GM21528 (cell line): ENCODE results near the gene IFITM5.
"Not testable (repeated sequence)": the region's sequence is repeated elsewhere in the genome, so short reads cannot be mapped to it uniquely, and the experiment has no call there.

Source experiments
- ATAC-seq: cut with Tn5 transposase; IDR thresholded peaks from one replicate; pipeline ENCODE4 v1.9.1; 2021; ENCODE audit warnings: mild to moderate bottlenecking, moderate library complexity; ENCODE audit not compliant: unreplicated experiment, low FRiP score

IFITM5 gene

GRCh38 chr11:328516-329100 lies 29.3 kb upstream of the IFITM5 start:
- not testable (repeated sequence) for ATAC-seq

GRCh38 chr11:328012-328411 lies 28.7 kb upstream of the IFITM5 start:
- ATAC-seq, result no peak

- no peak for ATAC-seq
Observed at GRCh38 chr11:327581-327923, 28.2 kb upstream of the IFITM5 start.

GRCh38 chr11:326842-327580 lies 27.7 kb upstream of the IFITM5 start:
- peak; percentile 64 for ATAC-seq

- peak; percentile 15 for ATAC-seq
Observed at GRCh38 chr11:326592-326841, 27.2 kb upstream of the IFITM5 start.

DNA sequence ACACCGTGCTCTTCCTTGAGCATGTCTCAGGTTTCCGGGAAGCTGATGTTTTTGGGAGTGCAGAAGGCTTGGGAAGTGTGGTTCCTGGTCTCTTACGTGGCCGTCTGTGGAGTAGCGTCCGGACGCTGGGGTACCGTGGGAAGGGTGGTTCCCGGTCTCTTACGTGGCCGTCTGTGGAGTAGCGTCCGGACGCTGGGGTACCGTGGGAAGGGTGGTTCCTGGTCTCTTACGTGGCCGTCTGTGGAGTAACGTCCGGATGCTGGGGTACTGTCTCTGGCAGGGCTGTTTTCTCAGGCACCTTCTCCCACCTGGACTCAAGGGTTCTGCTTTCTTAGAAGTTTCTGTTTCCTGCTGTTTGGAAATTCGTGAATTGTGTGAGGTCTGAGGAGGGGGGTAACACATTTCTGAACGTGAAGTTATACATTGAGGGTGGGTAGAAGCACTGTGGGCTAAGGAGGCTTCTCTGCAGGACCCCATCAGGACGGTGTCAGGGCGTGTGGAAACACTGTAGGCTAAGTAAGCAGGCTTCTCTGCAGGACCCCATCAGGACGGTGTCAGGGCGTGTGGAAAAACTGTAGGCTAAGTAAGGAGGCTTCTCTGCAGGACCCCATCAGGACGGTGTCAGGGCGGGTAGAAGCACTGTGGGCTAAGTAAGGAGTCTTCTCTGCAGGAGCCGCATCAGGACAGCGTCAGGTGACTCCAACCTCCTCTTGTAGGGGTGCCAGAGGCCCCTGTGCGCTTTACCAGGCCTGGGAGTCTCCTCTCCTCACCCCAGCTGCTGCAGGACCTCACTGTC lies 26.7 kb upstream of the IFITM5 start:
- ATAC-seq, result no peak

- ATAC-seq, result not testable (repeated sequence)
Observed at GRCh38 chr11:324593-325517, 25.5 kb upstream of the IFITM5 start.

DNA sequence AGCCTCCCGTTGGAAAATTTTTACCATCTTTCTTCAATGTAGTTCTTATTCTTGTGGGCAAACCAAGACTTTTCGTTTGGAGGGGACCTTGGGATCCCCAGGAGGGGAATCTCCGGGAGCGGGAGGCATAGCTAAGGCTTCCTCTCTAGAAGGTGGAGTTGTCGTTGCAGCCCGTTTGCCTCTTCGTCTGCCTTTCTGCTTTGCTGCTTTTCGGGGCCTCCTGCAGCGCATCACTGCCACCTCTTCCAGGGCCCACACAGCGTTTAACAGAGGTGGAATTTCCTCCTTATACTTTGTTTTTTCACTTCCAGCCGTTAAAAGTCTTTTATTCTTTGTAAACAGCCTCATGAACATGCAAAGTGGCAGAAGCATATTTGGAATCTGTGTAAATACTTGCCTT lies 24.8 kb upstream of the IFITM5 start:
- ATAC-seq, result no peak

- ATAC-seq, result not testable (repeated sequence)
Observed at GRCh38 chr11:319888-320273, 20.6 kb upstream of the IFITM5 start.

DNA sequence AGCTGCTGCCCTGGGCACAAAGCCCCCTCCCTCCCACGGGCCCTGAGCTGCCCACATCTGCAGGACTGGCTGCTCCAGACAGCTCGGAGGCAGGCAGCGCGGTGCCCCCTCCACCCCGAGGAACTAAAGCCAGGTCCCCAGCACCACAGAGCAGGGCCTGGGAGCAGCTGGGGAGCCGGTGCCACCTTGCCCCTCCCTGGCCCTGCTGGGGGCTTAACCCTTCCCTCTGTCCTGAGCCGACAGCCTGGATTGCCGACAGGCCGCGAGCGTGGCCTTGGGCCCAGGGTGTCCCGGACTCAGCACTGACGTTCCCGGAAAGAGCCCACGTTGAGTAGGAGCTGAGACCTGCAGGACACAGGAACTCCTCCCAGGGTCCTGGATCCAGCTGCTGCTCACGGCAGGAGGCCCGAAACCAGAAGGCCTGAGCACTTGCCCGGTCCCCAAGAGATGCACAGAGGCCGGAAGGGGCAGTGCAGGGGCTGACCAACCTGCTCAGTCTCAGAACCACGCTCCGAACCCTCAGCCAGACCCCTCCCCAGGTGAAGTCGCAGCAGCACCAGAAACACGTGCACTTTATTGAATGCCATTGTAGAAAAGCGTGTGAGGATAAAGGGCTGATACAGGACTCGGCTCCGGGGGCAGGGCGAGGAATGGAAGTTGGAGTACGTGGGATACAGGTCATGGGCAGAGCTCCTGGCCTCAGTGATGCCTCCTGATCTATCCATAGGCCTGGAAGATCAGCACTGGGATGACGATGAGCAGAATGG lies 20.0 kb upstream of the IFITM5 start:
- not testable (repeated sequence) for ATAC-seq

GRCh38 chr11:318405-319120 lies 19.2 kb upstream of the IFITM5 start:
- not testable (repeated sequence) for ATAC-seq

DNA sequence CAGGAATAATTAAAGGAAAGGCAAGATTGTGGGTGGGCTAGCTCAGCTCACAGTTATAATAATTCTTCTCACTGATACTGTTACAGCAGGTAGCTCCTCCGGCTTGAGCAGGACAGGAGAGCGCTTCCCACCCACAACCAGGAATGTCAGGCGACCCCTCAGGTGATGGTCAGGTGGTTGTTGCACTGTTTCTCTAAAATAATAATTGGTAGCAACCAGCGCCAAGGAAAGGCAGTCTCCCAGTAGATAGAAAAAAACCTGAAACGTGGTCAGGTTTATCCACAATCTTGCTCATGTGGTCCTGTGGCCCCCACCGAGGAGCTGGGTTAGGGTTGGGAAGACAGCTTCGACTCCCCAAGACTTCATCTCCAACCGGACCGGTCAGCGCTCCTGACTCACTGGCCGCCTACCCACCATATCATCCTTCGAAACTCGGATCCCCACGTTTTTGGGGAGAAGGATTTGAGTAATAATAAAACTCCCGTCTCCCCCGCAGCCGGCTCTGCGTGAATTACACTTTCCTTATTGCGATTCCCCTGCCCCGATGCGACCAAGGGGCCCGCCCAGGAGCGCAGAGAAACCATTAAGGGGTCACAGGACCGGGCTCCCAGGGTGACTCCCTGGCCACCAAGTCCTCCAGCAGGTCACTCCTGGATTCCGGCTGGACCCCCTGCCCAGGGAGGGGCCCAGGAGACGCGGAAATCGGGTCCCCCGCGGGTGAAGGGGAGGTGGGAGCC lies 18.5 kb upstream of the IFITM5 start:
- not testable (repeated sequence) for ATAC-seq

- ATAC-seq, result no peak
Observed at GRCh38 chr11:316891-317301, 17.6 kb upstream of the IFITM5 start.

- no peak for ATAC-seq
Observed at GRCh38 chr11:316031-316701, 16.8 kb upstream of the IFITM5 start.

- no peak for ATAC-seq
Observed at GRCh38 chr11:315516-315994, 16.2 kb upstream of the IFITM5 start.

DNA sequence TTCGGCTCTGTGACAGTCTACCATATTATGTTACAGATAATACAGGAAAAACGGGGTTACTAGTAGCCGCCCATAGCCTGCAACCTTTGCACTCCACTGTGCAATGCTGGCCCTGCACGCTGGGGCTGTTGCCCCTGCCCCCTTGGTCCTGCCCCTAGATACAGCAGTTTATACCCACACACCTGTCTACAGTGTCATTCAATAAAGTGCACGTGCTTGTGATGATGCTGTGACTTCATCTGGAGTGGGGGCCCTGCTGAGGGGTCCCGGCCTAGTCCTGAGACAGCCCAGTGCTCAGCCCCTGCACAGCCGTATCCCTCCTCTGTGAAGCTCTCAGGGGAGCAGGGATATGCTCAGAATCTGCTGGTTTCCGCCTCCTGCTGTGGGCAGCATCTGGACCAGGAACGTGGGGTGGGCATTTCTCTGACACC lies 15.7 kb upstream of the IFITM5 start:
- no peak for ATAC-seq

DNA sequence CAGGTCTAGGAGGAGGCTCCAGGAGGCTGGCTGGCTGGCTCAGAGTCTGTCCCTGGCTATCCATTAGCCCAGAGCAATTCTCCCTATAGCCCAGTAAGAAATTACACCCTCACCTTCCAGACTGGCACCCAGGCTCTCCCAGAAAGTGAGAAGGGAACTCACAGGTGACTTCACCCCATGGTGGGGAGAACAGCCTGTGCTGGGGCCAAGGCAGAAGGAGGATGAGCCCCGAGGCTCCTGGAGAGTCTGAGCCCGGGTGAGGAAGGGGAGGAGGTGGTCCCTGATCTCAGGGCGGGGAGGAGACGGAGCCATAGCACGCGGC lies 15.2 kb upstream of the IFITM5 start:
- ATAC-seq, result not testable (repeated sequence)
